SW 1271 (cell line): ENCODE data around the gene CTNND2.

Experiments
- DNase-seq, 2 experiments: peaks; one replicate each; lab custom pipeline; 2025; lab: John Stamatoyannopoulos, UW

CTNND2 gene

GRCh38 chr5:11251247-11251646, 653.0 kb downstream of the CTNND2 start:
- DNase-seq = peak in 1 of 2 experiments; percentile 37

DNA sequence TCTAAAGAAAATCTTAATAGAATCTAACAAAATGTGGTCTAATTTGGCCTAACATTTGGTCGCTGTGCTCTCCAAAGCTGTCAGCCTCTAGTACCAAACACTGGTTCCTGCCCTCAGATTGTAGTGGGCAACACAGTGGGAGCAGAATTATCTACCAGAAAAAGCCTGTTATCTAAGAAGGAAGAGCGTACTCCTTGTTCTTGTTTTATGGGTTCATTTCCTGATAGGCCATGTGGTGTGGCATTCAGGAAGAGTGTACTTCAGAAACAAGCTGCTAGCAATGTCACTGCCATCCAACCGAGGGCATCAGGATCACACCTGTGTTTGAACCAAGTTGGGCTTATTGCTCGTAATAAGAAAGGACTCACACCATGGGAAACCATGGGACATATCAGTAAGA, 655.3 kb downstream of the CTNND2 start:
- no peak for DNase-seq

DNA sequence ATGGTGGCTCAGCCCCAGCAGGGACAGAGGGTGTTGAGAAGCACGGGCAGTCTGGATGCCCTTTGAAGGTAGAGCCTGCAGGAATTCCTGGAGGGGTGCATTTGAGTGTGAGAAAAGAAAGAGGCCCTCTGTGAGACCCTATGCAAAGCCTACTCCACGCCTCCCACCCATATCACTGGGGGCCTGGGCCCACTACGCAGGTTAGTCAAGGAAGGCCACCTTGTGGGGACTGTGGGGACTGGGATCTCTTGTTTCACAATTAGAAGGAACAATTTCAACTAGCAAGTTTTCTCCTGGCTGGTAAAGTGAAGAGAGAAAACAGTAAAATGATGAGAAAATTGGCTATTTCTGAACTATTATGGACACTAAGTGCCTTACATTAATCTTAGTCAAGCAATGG, 657.0 kb downstream of the CTNND2 start:
- no peak for DNase-seq

DNA sequence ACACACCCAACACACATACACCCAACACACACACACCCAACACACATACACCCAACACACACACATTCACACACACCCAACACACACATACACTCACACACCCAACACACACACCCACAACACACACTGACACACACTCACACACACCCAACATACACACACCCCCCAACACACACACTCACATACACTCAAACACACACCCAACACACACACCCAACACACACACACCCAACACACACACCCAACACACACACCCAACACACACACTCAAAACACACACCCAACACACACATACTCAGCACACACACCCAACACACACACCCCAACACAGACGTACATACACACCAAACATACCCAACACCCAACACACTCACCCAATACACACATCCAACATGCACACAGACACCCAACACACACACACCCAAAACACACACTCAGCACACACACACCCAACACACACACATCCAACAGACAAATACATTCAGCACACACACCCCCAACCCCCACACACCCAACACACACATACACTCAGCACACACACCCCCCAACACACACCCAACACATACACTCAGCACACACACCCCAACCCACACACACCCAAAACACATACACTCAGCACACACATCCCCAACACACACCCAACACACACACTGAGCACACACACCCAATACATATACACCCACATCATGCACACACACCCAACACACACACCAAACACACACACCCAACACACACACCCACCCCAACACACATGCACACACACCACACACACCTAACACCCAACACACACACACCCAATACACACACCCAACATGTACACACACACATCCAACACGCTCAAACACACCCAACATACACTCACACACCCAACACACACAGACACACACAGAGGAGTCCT, 663.7 kb downstream of the CTNND2 start:
- no peak for DNase-seq

GRCh38 chr5:11239261-11240015, 664.8 kb downstream of the CTNND2 start:
- no peak for DNase-seq

- DNase-seq = no peak
Observed at GRCh38 chr5:11234501-11234911, 669.7 kb downstream of the CTNND2 start.

GRCh38 chr5:11230890-11231289, 673.4 kb downstream of the CTNND2 start:
- no peak for DNase-seq

DNA sequence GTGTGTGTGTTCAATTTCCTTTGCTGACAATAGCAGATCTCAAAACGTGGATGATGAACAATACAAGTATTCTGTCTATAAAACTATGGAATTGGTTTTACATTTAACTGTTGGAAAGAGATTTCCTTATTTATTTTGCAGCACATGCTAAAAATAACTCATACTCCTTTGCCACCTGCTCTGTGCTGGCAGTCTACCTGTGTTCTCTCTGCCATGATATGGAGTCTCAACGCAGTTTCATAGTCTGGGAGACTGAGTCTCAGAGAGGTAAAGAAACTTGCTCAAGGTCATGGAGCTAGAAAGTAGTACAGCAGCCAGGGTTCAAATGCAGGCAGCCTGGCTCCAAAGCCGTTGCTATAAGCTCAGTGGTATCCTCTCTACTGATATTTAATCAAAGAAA, 677.2 kb downstream of the CTNND2 start:
- DNase-seq = no peak

DNA sequence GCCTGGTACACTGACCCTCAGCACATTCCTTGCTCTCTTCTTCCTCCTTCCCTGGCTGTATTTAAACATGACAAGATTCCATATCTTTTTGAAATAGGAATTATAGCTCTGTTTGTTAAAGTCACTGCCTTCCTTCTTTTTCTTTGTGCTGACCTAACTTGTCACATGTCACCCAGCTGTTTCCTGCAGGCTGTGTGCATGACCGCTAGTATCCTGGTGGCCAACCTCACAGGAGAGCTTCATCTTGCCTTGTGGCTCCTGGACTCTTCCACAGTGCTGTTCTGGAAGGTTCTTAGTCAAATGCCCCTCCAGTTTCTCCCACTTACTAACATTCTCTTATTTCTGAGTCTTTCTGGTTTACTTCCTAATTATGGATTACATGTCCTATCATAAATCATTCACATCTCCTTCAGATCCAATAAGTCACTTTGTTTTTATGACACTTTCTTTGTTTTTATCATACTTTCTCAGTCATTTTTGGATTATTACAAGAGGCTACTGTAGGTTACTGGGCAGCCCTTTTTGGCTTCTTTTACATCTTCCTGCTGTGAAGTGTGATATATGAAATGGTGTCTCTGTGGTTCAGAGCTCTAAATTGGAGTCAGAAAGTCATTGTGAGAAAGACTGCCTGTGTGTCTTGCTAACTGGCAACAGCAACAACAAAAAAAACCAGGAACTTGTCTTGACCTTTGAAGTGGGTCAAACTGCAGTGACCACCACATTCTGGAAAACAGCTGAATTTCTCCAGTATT, 679.6 kb downstream of the CTNND2 start:
- no peak for DNase-seq

DNA sequence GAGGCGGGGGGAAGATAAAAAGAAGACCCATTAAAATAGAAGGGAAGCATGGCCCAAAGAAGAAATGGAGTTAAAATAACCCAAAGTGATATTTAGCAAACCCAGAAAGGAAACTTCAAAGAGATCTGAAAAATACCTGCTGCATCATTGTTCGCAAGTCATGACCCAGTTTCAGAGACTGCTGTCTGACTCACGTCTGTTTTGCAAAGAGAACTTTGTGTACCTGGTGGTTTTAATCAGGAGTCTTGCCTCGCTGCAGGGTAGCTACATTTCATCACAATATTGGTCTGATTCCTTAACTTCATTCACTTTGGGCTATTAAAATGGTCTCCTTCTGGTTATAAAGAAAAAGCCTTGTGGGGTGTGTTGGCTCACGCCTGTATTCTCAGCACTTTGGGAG, 682.1 kb downstream of the CTNND2 start:
- no peak for DNase-seq

GRCh38 chr5:11214864-11215644, 689.2 kb downstream of the CTNND2 start:
- DNase-seq = no peak

- no peak for DNase-seq
Observed at GRCh38 chr5:11212706-11213105, 691.5 kb downstream of the CTNND2 start.

DNA sequence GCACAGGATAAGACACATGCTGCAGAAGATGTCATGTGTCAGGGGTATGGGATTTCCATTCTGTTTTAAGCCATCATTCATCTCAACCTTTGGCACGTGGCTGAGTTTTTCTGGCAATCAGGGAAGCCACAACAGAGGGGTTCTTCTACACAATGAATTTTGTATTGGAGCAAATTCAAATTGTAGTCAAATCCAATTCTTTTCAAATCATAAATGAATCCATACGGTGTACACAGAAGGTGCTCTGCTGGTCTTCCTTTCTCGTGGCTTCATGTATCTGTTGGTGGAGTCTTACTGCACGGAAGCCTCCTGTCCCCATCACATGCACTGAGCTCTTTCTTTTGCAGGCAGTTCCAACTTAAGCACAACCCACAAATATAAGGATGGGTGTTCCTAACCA, 706.5 kb downstream of the CTNND2 start:
- no peak for DNase-seq

DNA sequence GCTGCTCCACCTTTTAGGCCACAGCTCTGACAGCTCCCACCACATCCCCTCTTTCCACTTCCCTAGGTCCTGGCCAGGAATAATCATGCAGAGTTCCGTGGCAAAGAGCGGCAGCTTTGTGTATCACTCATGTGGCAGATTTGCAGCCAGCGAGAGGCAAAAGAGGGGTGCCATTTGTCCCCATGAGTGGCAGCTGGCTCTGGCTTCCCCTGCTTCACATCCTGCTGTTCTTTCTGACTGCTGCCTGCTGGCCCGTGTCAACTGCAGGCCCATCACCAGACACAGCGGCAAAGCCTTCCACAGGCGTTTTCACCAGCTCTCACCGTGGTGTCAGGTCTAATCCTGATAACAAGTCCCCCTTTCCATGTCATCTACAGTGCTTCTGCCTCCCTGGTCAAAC, 712.6 kb downstream of the CTNND2 start:
- no peak for DNase-seq

DNA sequence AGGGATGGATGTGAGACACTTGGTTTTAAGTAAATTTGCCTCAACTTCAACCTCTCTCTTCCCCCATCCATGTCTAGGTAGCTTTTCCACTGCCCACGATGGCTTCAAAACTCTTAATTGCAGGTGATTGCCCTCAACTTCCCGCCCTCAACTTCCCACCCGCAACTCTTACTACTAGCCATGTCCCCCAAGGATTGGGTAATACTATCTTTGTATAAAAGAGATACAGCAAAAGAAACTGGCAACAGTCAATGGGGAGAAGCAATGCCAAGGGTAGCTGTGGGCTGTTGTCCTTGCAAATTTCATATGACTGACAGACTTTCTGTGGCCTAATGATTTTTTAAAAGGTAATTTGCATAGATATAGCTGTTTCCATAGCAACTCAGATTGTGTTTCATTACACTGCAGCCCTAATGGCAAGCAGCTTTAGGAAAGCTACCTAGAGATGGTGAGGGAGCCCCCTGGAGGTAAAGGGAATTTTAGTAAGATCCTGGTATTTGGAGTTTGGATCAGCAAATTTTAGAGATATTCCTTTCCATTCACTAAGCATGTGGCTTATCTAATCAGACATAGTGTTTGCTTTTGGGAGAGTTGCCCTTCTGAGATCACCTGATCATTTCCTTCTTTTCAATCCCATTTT, 721.7 kb downstream of the CTNND2 start:
- DNase-seq = peak; percentile 6 to 59

DNA sequence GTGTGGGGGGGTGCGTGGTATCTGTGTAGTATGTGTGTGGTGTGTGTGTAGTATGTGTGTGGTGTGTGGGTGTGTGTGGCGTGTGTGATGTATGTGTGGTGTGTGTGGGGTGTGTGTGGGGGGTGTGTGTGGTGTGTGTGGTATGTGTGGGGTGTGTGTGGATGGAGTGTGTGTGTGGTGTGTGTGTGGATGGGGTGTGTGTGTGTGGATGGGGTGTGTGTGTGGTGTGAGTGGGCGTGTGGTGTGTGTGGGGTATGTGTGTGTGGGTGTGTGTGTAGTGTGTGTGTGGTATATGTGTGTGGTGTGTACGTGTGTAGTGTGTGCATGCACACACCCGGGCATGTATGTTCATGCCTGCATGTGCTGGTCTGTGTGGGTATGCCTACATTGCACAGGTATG, 722.3 kb downstream of the CTNND2 start:
- no peak for DNase-seq

DNA sequence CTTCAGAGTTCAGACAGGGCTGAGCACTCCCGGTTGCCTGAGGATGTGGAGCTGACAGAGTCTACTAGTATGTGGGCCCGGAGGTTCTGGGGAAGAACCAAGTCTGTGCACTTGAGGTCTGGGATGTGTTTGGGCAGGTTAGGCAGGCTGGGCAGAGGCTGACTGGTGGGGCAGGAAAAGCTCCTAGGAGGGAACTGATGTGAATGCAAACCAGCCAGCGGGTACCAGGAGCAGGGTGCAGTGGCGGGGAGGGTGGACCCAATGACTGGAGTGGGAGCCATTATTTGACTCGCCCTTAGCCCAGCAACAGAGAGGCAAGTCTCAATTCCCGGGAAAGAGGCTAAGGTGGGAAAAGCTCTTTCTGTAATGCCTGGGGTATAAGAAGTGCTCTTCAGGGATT, 723.4 kb downstream of the CTNND2 start:
- no peak for DNase-seq

DNA sequence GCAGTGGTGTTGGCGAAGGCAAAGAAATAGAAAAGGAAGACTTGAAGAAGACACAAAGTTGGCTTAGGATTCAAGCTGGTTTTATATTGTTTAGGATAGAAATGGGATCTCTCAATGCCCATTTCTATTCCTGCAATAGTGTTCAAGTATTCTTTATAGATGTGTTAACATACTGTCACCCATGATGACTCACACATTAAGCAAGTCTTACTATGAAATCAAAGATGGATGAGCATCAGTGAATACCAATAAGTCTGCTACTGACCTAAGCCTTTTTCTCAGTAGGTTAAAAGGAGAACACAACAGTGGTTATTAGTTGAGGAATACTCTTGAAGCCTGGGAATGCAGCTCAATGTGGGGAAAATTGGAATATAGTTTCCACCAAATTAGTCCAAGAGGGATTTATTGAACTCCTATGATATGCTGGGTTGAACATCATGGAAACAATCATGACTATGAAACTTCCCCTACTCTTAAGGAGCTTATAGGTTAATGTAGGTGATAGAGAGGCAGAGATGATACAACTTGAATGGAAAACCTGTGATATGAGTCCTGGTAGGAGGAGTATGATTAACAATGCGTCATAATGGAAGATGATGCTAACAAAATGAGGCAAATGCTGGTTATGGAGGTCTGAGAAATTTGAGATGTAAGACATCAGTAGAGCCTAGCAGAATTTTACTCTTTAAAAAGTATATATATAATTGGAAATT, 726.1 kb downstream of the CTNND2 start:
- no peak for DNase-seq

- no peak for DNase-seq
Observed at GRCh38 chr5:11174591-11174990, 729.7 kb downstream of the CTNND2 start.

- no peak for DNase-seq
Observed at GRCh38 chr5:11172484-11172883, 731.8 kb downstream of the CTNND2 start.

DNA sequence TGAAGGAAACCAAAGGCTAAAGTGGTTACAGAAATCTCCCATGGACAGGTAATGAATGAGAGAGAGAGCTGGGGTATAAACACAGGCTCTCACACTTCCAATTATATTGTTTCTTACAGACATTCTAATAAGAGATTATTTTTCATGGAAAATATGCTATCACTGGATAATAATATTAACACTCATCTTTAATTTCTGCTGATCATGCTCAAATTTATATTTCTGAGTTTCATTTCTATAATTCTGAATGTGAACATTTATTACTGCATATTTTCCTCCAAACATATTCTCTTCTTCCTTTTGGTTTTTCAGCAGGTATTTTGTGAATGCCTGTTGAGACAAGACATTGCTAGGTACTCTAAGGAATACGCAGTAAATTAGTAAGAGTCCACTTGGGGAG, 733.0 kb downstream of the CTNND2 start:
- no peak for DNase-seq
